CD4-positive, alpha-beta T cell treated with Interferon gamma for 1 hour (primary cell): ENCODE measurements around the gene ZNRF4.
"Not testable (repeated sequence)": the region's sequence is repeated elsewhere in the genome, so short reads cannot be mapped to it uniquely, and the experiment has no call there.

Experiments used
- DNase-seq: peaks from one replicate; pipeline ENCODE4 v3.0.0-alpha.2; 2020

The ZNRF4 gene

GRCh38 chr19:5477451-5478215 is 22.4 kb downstream of the ZNRF4 start:
- DNase-seq: no peak

- no peak for DNase-seq
These were observed 23.2 kb downstream of the ZNRF4 start for GRCh38 chr19:5478241-5478924.

GRCh38 chr19:5478925-5479588 is 23.8 kb downstream of the ZNRF4 start:
- no peak for DNase-seq

- no peak for DNase-seq
These were observed 24.7 kb downstream of the ZNRF4 start for GRCh38 chr19:5479958-5480357.

GRCh38 chr19:5480427-5480836 is 25.2 kb downstream of the ZNRF4 start:
- DNase-seq: no peak

- DNase-seq: no peak
These were observed 26.7 kb downstream of the ZNRF4 start for GRCh38 chr19:5481957-5482356.

GRCh38 chr19:5484398-5485285 is 29.4 kb downstream of the ZNRF4 start:
- DNase-seq: no peak

- no peak for DNase-seq
These were observed 30.0 kb downstream of the ZNRF4 start for GRCh38 chr19:5485286-5485636.

- DNase-seq: not testable (repeated sequence)
These were observed 30.4 kb downstream of the ZNRF4 start for GRCh38 chr19:5485658-5486057.

GRCh38 chr19:5487222-5487621 is 32.0 kb downstream of the ZNRF4 start:
- DNase-seq: no peak

- no peak for DNase-seq
These were observed 34.3 kb downstream of the ZNRF4 start for GRCh38 chr19:5489551-5489950.

GRCh38 chr19:5491565-5491964 is 36.3 kb downstream of the ZNRF4 start:
- no peak for DNase-seq

- no peak for DNase-seq
These were observed 37.0 kb downstream of the ZNRF4 start for GRCh38 chr19:5492281-5492634.

- DNase-seq: no peak
These were observed 37.6 kb downstream of the ZNRF4 start for GRCh38 chr19:5492635-5493409.

- DNase-seq: no peak
These were observed 39.6 kb downstream of the ZNRF4 start for GRCh38 chr19:5494773-5495172.

- no peak for DNase-seq
These were observed 40.6 kb downstream of the ZNRF4 start for GRCh38 chr19:5495792-5496191.

- no peak for DNase-seq
These were observed 42.1 kb downstream of the ZNRF4 start for GRCh38 chr19:5497297-5497696.

GRCh38 chr19:5498830-5499550 is 43.8 kb downstream of the ZNRF4 start:
- DNase-seq: no peak

GRCh38 chr19:5501907-5502306 is 46.7 kb downstream of the ZNRF4 start:
- no peak for DNase-seq

- no peak for DNase-seq
These were observed 48.4 kb downstream of the ZNRF4 start for GRCh38 chr19:5503598-5503997.

- DNase-seq: no peak
These were observed 48.9 kb downstream of the ZNRF4 start for GRCh38 chr19:5504114-5504513.
